KMS-11 (cell line): ENCODE data around the gene RNF220.

Experiments
- H2AFZ ChIP-seq: fragments of 200-600 bp; sonication (generic); 2 replicates; pipeline ENCODE4 v1.6.1; 2016; ENCODE audit warnings: antibody characterized with exemption, mixed run types, low read depth
- H3K27ac ChIP-seq: fragments of 200-600 bp; sonication (generic); 2 replicates; pipeline ENCODE4 v1.6.1; 2016; ENCODE audit warnings: mild to moderate bottlenecking, mixed run types
- H3K27me3 ChIP-seq: fragments of 200-600 bp; sonication (generic); 2 replicates; pipeline ENCODE4 v1.6.1; 2017; ENCODE audit warnings: mild to moderate bottlenecking, low read depth, mixed run types, moderate library complexity; ENCODE audit not compliant: insufficient read depth
- H3K36me3 ChIP-seq: fragments of 200-600 bp; sonication (generic); 2 replicates; pipeline ENCODE4 v1.6.1; 2017; ENCODE audit warnings: mild to moderate bottlenecking, mixed run types; ENCODE audit not compliant: insufficient read depth
- H3K4me1 ChIP-seq: fragments of 200-600 bp; sonication (generic); 2 replicates; pipeline ENCODE4 v1.6.1; 2016; ENCODE audit warnings: mild to moderate bottlenecking, low read depth, mixed run types; ENCODE audit not compliant: poor library complexity, severe bottlenecking
- H3K4me2 ChIP-seq: fragments of 200-600 bp; sonication (generic); 2 replicates; pipeline ENCODE4 v1.7.0; 2016; ENCODE audit warnings: mild to moderate bottlenecking, mixed run types
- H3K4me3 ChIP-seq: fragments of 200-600 bp; sonication (generic); IDR thresholded peaks from 2 replicates; pipeline ENCODE4 v1.6.1; 2017; ENCODE audit warnings: low read depth, low read length, mixed read lengths; ENCODE audit not compliant: insufficient read depth
- H3K79me2 ChIP-seq: fragments of 200-600 bp; sonication (generic); 2 replicates; pipeline ENCODE4 v1.6.1; 2016; ENCODE audit warnings: low read depth, mixed run types; ENCODE audit not compliant: insufficient read depth
- H3K9ac ChIP-seq: fragments of 200-600 bp; sonication (generic); 2 replicates; pipeline ENCODE4 v1.6.1; 2016; ENCODE audit warnings: mild to moderate bottlenecking, mixed run types
- H4K20me1 ChIP-seq: fragments of 200-600 bp; sonication (generic); 2 replicates; pipeline ENCODE4 v1.6.1; 2016; ENCODE audit warnings: mild to moderate bottlenecking, mixed run types; ENCODE audit not compliant: insufficient read depth
- TF ChIP-seq, protein P1 (sequence below): fragments of 200-600 bp; sonication (generic); conservative IDR thresholded peaks from 2 replicates; pipeline ENCODE4 v1.6.1; 2017; ENCODE audit warnings: low read depth, mild to moderate bottlenecking, antibody characterized with exemption, low read length, moderate library complexity, mixed read lengths

The RNF220 gene

DNA sequence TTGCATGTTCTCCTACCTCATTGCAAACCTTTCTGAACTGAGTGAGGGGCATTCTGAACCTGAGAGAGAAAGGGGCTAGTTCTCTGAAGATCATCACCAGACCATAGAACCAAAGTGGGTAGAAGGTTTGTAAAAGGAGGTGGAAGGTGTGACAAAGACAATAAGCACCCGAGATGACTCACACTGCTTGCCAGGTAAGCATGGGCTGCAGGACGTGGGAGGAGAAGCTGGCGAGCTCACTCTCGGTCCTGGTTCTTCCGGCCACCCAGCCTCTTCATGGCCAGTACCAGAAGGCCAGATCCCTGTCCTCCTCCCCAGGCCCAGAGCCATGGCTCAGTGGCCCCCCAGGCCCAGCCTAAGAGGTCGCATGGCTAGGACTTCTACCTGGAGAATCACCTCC, 140.9 kb downstream of the RNF220 start:
- H3K27ac ChIP-seq: no peak overlapping the region
- no peak overlapping the region for H3K4me2 ChIP-seq
- TF ChIP-seq, protein P1, sequence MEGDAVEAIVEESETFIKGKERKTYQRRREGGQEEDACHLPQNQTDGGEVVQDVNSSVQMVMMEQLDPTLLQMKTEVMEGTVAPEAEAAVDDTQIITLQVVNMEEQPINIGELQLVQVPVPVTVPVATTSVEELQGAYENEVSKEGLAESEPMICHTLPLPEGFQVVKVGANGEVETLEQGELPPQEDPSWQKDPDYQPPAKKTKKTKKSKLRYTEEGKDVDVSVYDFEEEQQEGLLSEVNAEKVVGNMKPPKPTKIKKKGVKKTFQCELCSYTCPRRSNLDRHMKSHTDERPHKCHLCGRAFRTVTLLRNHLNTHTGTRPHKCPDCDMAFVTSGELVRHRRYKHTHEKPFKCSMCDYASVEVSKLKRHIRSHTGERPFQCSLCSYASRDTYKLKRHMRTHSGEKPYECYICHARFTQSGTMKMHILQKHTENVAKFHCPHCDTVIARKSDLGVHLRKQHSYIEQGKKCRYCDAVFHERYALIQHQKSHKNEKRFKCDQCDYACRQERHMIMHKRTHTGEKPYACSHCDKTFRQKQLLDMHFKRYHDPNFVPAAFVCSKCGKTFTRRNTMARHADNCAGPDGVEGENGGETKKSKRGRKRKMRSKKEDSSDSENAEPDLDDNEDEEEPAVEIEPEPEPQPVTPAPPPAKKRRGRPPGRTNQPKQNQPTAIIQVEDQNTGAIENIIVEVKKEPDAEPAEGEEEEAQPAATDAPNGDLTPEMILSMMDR: no peak
- no peak overlapping the region for H3K4me3 ChIP-seq
- H3K9ac ChIP-seq: no peak overlapping the region
- no peaks in the 10 kb centered on the region for H3K79me2 ChIP-seq
- no peak overlapping the region for H2AFZ ChIP-seq
- H3K36me3 ChIP-seq: no peaks in the 10 kb centered on the region
- no peaks in the 10 kb centered on the region for H3K4me1 ChIP-seq
- no peaks in the 10 kb centered on the region for H4K20me1 ChIP-seq
- H3K27me3 ChIP-seq: no peaks in the 10 kb centered on the region

- Histone ChIP-seq H3K36me3 (no peaks in the 10 kb centered on the region), H3K9ac (no peak overlapping the region), H2AFZ (no peak overlapping the region), H3K27me3 (no peaks in the 10 kb centered on the region), H3K4me2 (no peak overlapping the region), H3K27ac (no peak overlapping the region), H3K79me2 (no peaks in the 10 kb centered on the region), H3K4me3 (no peak overlapping the region), H3K4me1 (no peaks in the 10 kb centered on the region), H4K20me1 (no peaks in the 10 kb centered on the region)
- TF ChIP-seq, protein P1: no peak
Observed at GRCh38 chr1:44546403-44547053, 141.5 kb downstream of the RNF220 start.

DNA sequence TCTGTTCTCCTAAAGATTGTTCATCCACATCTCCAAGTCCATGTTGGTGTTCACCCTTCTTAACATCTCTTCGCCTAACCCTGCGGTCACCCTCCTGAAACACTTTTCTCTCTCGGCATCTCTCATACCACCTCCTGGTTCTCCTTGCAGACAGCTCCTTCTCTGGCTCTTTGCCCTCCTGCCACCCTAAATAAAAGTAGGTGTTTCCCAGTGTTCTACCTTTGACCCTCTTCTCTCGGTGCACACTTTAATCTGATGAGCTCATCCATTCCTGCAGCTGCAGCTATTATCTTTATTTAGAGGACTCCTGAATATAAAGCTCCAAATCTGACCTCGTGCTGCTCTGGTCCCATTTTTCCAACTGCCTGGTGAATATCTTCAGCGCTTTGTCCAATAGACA, 142.3 kb downstream of the RNF220 start:
- H3K9ac ChIP-seq: no peak overlapping the region
- H3K4me3 ChIP-seq: no peak overlapping the region
- no peaks in the 10 kb centered on the region for H3K36me3 ChIP-seq
- H4K20me1 ChIP-seq: no peaks in the 10 kb centered on the region
- H3K4me1 ChIP-seq: no peaks in the 10 kb centered on the region
- no peak overlapping the region for H3K27ac ChIP-seq
- no peaks in the 10 kb centered on the region for H3K27me3 ChIP-seq
- TF ChIP-seq, protein P1: no peak
- no peaks in the 10 kb centered on the region for H3K79me2 ChIP-seq
- H3K4me2 ChIP-seq: no peak overlapping the region
- no peak overlapping the region for H2AFZ ChIP-seq

DNA sequence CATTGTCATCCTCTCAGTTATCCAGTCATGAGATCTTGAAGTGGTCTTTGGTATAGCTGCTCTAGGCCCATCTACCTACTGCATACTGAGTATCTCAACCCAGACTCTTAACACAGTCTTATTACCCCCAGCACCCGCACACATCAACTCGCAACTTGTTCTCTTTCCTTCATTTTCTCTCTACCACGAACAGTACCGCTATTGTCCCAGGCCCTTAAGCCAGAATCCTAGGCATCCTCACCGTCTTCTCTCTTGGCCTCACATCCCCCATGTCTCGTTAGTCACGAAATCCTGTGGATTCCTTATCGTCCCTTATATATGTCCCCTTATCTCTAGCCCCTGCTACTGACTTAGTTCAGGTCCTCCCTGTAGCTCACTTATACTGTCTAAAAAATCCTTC, 142.8 kb downstream of the RNF220 start:
- H3K4me3 ChIP-seq: no peak overlapping the region
- TF ChIP-seq, protein P1: no peak
- H3K27ac ChIP-seq: no peak overlapping the region
- H2AFZ ChIP-seq: no peak overlapping the region
- no peak overlapping the region for H3K9ac ChIP-seq
- H3K4me1 ChIP-seq: no peaks in the 10 kb centered on the region
- no peaks in the 10 kb centered on the region for H3K36me3 ChIP-seq
- H3K79me2 ChIP-seq: no peaks in the 10 kb centered on the region
- H4K20me1 ChIP-seq: no peaks in the 10 kb centered on the region
- no peaks in the 10 kb centered on the region for H3K27me3 ChIP-seq
- H3K4me2 ChIP-seq: no peak overlapping the region
